IPS-15b (cell line): Measurements from ENCODE around the gene PIAS1.
"Not testable (repeated sequence)": the region's sequence is repeated elsewhere in the genome, so short reads cannot be mapped to it uniquely, and the experiment has no call there.

Experiments used
- H3K27me3 ChIP-seq: one replicate; pipeline ENCODE4 v1.6.1; 2013; ENCODE audit warnings: low read length; ENCODE audit not compliant: control insufficient read depth, insufficient read depth
- H3K36me3 ChIP-seq: one replicate; pipeline ENCODE4 v1.6.1; 2013; ENCODE audit warnings: low read length; ENCODE audit not compliant: control insufficient read depth, insufficient read depth
- H3K4me1 ChIP-seq: one replicate; pipeline ENCODE4 v1.6.1; 2013; ENCODE audit warnings: mild to moderate bottlenecking, low read length; ENCODE audit not compliant: control insufficient read depth, insufficient read depth
- H3K4me3 ChIP-seq: one replicate; pipeline ENCODE4 v1.5.1; 2013; ENCODE audit warnings: low read depth, low read length
- H3K9ac ChIP-seq: one replicate; pipeline ENCODE4 v1.6.1; 2013; ENCODE audit warnings: low read depth, mild to moderate bottlenecking, low read length
- H3K9me3 ChIP-seq: one replicate; pipeline ENCODE4 v1.6.1; 2013; ENCODE audit warnings: mild to moderate bottlenecking, low read length; ENCODE audit not compliant: control insufficient read depth, insufficient read depth

PIAS1 gene

DNA sequence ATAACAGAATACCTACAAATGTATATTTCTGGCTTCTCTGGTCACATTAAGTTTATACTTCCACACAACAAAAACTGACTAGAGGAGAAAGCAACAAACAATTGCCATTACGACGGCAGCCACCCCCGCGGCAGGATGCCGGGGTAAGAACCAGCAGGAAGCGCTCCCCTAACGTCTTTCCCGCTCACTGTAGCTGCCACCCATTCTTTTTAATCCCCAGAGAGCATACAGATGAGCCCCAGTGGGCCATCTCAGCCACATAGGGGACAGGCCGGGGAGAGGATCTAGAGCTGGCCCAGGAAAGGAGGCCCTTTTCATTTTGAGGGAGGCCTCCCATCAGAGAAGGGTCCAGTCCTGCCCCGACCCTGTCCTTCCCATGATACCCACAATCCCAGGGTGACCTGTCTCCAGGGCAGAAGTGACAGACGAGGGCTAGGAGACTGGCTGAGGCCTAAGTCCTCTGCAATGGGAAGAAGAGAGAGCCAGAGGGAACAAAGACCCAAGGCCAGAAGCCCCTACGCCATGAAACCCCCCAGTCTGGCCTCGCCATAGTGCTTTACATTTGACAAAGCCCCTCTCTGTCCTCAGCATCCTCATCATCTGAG is 154.6 kb downstream of the PIAS1 start:
- peaks cover 6% of the 10 kb centered on the region for H3K36me3 ChIP-seq
- no peaks in the 10 kb centered on the region for H3K27me3 ChIP-seq
- H3K4me3 ChIP-seq, result no peak overlapping the region
- no peak overlapping the region for H3K9ac ChIP-seq
- H3K9me3 ChIP-seq, result no peaks in the 10 kb centered on the region
- H3K4me1 ChIP-seq, result peaks cover 11% of the 10 kb centered on the region

GRCh38 chr15:68209272-68209671 is 155.2 kb downstream of the PIAS1 start:
- Histone ChIP-seq H3K27me3 (no peaks in the 10 kb centered on the region), H3K4me1 (peaks cover 11% of the 10 kb centered on the region), H3K4me3 (no peak overlapping the region), H3K9me3 (no peaks in the 10 kb centered on the region), H3K36me3 (peaks cover 9% of the 10 kb centered on the region), H3K9ac (no peak overlapping the region)

GRCh38 chr15:68209735-68210408 is 155.8 kb downstream of the PIAS1 start:
- no peak overlapping the region for H3K4me3 ChIP-seq
- no peaks in the 10 kb centered on the region for H3K9me3 ChIP-seq
- H3K27me3 ChIP-seq, result no peaks in the 10 kb centered on the region
- peaks cover 11% of the 10 kb centered on the region for H3K36me3 ChIP-seq
- H3K4me1 ChIP-seq, result peaks cover 11% of the 10 kb centered on the region
- peak overlapping the region; percentile 24 for H3K9ac ChIP-seq

- Histone ChIP-seq H3K27me3 (no peaks in the 10 kb centered on the region), H3K9ac (peak overlapping the region; percentile 24), H3K4me1 (peaks cover 8% of the 10 kb centered on the region), H3K36me3 (peaks cover 11% of the 10 kb centered on the region), H3K9me3 (no peaks in the 10 kb centered on the region), H3K4me3 (no peak overlapping the region)
Measured at GRCh38 chr15:68210409-68210756, 156.3 kb downstream of the PIAS1 start.

DNA sequence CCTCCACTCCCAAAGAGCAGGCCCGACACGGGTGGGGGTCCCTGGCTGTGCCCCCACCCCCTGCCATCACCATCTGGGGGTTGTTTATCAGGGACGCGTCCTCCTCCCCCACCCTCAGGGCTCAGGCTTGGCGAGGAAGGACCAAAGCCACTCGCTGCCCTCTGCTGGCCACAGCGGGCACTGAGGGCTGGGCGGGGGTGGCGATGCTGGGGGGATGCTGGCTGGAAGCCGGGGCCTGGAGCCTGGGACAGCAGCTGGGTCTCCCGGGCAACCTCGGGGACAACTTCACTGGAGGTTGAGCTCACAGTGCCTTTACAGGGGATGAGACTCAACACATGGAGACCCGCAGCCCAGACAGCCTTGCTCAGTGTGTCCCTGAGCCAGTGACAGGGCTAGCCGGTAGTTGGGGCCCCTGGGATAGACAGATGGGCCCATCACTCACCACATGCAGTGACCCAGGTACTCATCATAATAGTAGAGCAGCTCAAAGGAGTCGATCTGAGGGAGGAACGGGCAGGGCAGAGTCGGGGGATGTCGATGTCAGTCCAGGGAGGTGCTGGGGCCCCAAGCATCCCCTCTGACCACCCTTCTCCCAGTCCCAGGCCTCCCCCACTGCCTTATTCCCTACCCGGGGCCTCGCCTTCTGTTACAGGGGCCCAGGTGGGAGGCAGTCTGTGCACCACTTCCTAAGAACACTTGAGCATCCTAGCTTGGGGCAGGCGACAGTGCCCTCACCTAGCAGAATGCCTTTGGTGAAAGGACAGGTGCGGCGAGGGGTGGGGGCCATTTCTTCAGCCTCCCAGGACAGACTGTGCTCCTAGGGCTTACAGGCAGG is 156.9 kb downstream of the PIAS1 start:
- no peak overlapping the region for H3K9ac ChIP-seq
- H3K36me3 ChIP-seq, result peaks cover 11% of the 10 kb centered on the region
- H3K4me3 ChIP-seq, result no peak overlapping the region

GRCh38 chr15:68211656-68212320 is 157.7 kb downstream of the PIAS1 start:
- Histone ChIP-seq H3K9ac (no peak overlapping the region), H3K4me1 (peaks cover 2% of the 10 kb centered on the region), H3K9me3 (no peaks in the 10 kb centered on the region), H3K27me3 (no peaks in the 10 kb centered on the region), H3K4me3 (no peak overlapping the region), H3K36me3 (peaks cover 11% of the 10 kb centered on the region)

More for the DNA sequence above, 156.9 kb downstream of the PIAS1 start:
- peaks cover 8% of the 10 kb centered on the region for H3K4me1 ChIP-seq
- no peaks in the 10 kb centered on the region for H3K27me3 ChIP-seq
- H3K9me3 ChIP-seq, result no peaks in the 10 kb centered on the region

GRCh38 chr15:68213491-68213845 is 159.4 kb downstream of the PIAS1 start:
- peaks cover 11% of the 10 kb centered on the region for H3K36me3 ChIP-seq
- H3K9me3 ChIP-seq, H3K4me3 ChIP-seq, H3K9ac ChIP-seq, H3K4me1 ChIP-seq, H3K27me3 ChIP-seq: not testable (repeated sequence)

DNA sequence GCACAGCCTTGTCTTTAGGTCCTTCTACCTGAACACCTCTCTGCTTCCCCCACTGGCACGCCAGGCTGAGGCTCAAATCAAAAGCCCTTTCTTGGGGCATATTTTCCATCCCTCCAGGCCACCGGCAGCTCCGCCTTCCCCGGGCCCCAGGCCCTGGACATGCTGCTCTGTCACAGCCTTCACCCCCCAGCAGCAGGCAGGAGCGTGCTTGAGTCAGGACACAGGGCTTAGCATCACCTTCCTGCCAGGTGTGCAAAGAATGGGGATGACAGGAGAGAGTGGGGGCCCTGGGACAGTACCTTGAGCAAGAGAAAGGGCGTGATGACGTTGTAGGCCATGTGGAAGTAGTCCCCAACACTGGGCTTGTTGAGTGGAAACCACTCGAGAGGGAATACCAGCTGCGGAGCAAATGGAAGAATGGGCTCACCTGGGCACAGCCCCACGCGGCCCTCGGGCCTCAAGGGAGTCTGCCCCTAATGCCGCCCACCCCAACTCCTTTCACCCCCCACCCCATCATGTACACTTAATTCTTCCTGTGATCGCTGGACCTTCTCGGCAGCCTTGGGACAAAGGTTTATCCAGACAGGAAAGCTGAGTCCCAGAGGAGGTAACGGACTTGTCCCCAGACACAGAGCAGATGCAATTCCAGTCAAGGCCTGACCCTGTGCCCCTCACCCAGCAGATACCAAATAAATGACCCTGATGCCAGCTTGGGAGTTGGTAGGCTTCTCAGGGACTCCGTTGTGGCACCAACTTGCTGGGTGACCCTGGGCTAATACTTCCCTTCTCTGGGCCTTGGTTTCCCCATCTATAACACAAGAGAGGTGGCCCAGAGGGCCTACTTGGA is 160.1 kb downstream of the PIAS1 start:
- Histone ChIP-seq H3K9me3 (no peaks in the 10 kb centered on the region), H3K4me3 (no peak overlapping the region), H3K9ac (no peak overlapping the region), H3K4me1 (no peaks in the 10 kb centered on the region), H3K36me3 (peaks cover 13% of the 10 kb centered on the region), H3K27me3 (no peaks in the 10 kb centered on the region)

GRCh38 chr15:68214838-68215254 is 160.7 kb downstream of the PIAS1 start:
- peaks cover 13% of the 10 kb centered on the region for H3K36me3 ChIP-seq

DNA sequence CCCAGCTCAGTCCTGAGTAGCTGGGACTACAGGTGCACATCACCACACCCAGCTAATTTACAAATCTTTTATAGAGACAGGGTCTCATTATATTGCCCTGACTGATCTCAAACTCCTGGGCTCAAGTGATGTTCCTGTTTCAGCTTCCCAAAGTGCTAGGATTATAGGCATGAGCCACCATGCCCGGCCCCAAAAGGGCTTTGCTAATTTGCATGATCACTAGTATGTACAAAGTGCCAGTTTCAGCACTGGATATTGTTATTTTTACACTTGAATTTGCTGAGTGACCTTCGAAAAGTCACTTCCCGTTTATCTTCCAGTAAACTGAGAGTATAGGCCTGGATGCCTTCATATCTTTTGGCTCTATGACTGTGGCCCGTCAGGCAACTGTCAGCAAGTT is 163.2 kb downstream of the PIAS1 start:
- Histone ChIP-seq H3K4me3 (no peak overlapping the region), H3K36me3 (peaks cover 13% of the 10 kb centered on the region), H3K4me1 (no peaks in the 10 kb centered on the region), H3K9me3 (no peaks in the 10 kb centered on the region), H3K9ac (no peak overlapping the region), H3K27me3 (no peaks in the 10 kb centered on the region)

More at GRCh38 chr15:68214838-68215254, 160.7 kb downstream of the PIAS1 start:
- Histone ChIP-seq H3K4me1 (no peaks in the 10 kb centered on the region), H3K4me3 (no peak overlapping the region), H3K9me3 (no peaks in the 10 kb centered on the region), H3K27me3 (no peaks in the 10 kb centered on the region), H3K9ac (no peak overlapping the region)

DNA sequence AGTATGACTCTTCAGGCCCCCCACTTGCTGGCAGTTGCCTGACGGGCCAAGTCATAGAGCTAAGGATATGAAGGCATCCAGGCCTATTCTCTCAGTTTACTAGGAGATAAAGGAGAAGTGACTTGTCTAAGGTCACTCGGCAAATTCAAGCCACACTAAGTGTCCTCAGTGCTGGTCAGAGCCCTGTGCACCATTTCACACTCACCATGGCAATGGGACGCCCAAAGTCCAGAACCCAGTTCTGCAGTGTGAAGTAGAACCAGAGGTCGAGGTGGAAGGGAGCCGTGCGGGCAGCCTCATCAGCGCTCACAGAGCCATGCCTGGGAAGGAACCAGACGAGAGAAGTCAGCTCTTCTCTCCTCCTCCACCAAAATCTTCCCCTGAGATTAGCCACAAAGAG is 164.2 kb downstream of the PIAS1 start:
- peaks cover 13% of the 10 kb centered on the region for H3K36me3 ChIP-seq

More for the DNA sequence above, 164.2 kb downstream of the PIAS1 start:
- no peak overlapping the region for H3K9ac ChIP-seq
- no peaks in the 10 kb centered on the region for H3K27me3 ChIP-seq
- no peaks in the 10 kb centered on the region for H3K4me1 ChIP-seq
- no peak overlapping the region for H3K4me3 ChIP-seq
- H3K9me3 ChIP-seq, result no peaks in the 10 kb centered on the region
